HEK293 (cell line): ENCODE results near the gene SPO11.

Experiments
- HOXD13 ChIP-seq: sonication (generic); formaldehyde crosslinking; IDR thresholded peaks from 2 replicates; pipeline ENCODE4 v1.8.0; 2022; ENCODE audit warnings: missing genetic modification reagents, borderline replicate concordance
- MEIS1 ChIP-seq: sonication (generic); formaldehyde crosslinking; IDR thresholded peaks from 2 replicates; pipeline ENCODE4 v1.8.1; 2022; ENCODE audit warnings: missing genetic modification reagents, mild to moderate bottlenecking, borderline replicate concordance
- MZF1 ChIP-seq: fragments of 450-650 bp; formaldehyde crosslinking; IDR thresholded peaks from 2 replicates; pipeline ENCODE4 v1.5.1; 2017; ENCODE audit warnings: missing biosample characterization, missing genetic modification characterization, borderline replicate concordance
- PRDM6 ChIP-seq: fragments of 450-650 bp; formaldehyde crosslinking; IDR thresholded peaks from 2 replicates; pipeline ENCODE4 v1.5.1; 2017; ENCODE audit warnings: missing biosample characterization, missing genetic modification characterization
- SCRT1 ChIP-seq: fragments of 450-650 bp; formaldehyde crosslinking; IDR thresholded peaks from 2 replicates; pipeline ENCODE4 v1.5.1; 2016; ENCODE audit warnings: missing biosample characterization, missing genetic modification characterization, borderline replicate concordance
- YY1 ChIP-seq: fragments of 450-650 bp; formaldehyde crosslinking; IDR thresholded peaks from 2 replicates; pipeline ENCODE4 v1.5.1; 2018; ENCODE audit warnings: missing biosample characterization, missing genetic modification characterization
- ZEB2 ChIP-seq: fragments of 450-650 bp; formaldehyde crosslinking; IDR thresholded peaks from 2 replicates; pipeline ENCODE4 v1.5.1; 2016; ENCODE audit warnings: missing biosample characterization, missing genetic modification characterization
- ZFP37 ChIP-seq: fragments of 450-650 bp; formaldehyde crosslinking; IDR thresholded peaks from 2 replicates; pipeline ENCODE4 v1.5.1; 2016; ENCODE audit warnings: missing biosample characterization, missing genetic modification characterization
- ZNF121 ChIP-seq: fragments of 450-650 bp; formaldehyde crosslinking; IDR thresholded peaks from 2 replicates; pipeline ENCODE4 v1.5.1; 2016; ENCODE audit warnings: missing biosample characterization, missing genetic modification characterization
- ZNF341 ChIP-seq: fragments of 450-650 bp; formaldehyde crosslinking; IDR thresholded peaks from 2 replicates; pipeline ENCODE4; 2016; ENCODE audit warnings: low read depth, missing biosample characterization, missing genetic modification characterization
- ZNF549 ChIP-seq: fragments of 450-650 bp; IDR thresholded peaks from 2 replicates; pipeline ENCODE4 v1.5.1; 2018; ENCODE audit warnings: missing biosample characterization, missing genetic modification characterization, mild to moderate bottlenecking, inconsistent platforms, moderate library complexity
- TF ChIP-seq, protein P1 (sequence below): fragments of 450-650 bp; formaldehyde crosslinking; IDR thresholded peaks from 2 replicates; pipeline ENCODE4 v1.5.1; 2016; ENCODE audit warnings: missing biosample characterization, missing genetic modification characterization

GRCh38 chr20:57310821-57311514 lies 18.6 kb upstream of the SPO11 start:
- TF ChIP-seq YY1 (tag by site-specific recombination) (no peak), SCRT1 (tag by site-specific recombination) (no peak), ZNF341 (tag by site-specific recombination) (no peak), ZEB2 (tag by site-specific recombination) (no peak), MEIS1 (no peak), PRDM6 (no peak), MZF1 (tag by site-specific recombination) (no peak), ZFP37 (tag by site-specific recombination) (no peak), HOXD13 (CRISPR knock-in tag) (no peak), ZNF121 (no peak), ZNF549 (tag by site-specific recombination) (no peak)
- TF ChIP-seq, protein P1, sequence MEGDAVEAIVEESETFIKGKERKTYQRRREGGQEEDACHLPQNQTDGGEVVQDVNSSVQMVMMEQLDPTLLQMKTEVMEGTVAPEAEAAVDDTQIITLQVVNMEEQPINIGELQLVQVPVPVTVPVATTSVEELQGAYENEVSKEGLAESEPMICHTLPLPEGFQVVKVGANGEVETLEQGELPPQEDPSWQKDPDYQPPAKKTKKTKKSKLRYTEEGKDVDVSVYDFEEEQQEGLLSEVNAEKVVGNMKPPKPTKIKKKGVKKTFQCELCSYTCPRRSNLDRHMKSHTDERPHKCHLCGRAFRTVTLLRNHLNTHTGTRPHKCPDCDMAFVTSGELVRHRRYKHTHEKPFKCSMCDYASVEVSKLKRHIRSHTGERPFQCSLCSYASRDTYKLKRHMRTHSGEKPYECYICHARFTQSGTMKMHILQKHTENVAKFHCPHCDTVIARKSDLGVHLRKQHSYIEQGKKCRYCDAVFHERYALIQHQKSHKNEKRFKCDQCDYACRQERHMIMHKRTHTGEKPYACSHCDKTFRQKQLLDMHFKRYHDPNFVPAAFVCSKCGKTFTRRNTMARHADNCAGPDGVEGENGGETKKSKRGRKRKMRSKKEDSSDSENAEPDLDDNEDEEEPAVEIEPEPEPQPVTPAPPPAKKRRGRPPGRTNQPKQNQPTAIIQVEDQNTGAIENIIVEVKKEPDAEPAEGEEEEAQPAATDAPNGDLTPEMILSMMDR (tag by site-specific recombination), result no peak
